Nephron progenitor cell (in vitro differentiated cells): ENCODE measurements around the gene NTM.
A peak's percentile ranks its signal among the peaks of the same experiment; 100 is the strongest.

Source experiments
- DNase-seq: peaks from one replicate; pipeline ENCODE4 v3.0.0; 2021
- H3K27ac Mint-ChIP-seq: 2 replicates; pipeline ENCODE4 v1.8.0; 2021; ENCODE audit warnings: mild to moderate bottlenecking, moderate library complexity, mixed read lengths
- H3K27me3 Mint-ChIP-seq: 2 replicates; pipeline ENCODE4 v1.8.0; 2021; ENCODE audit warnings: mild to moderate bottlenecking, low read depth, mixed read lengths; ENCODE audit not compliant: poor library complexity
- H3K36me3 Mint-ChIP-seq: 2 replicates; pipeline ENCODE4 v1.8.0; 2021; ENCODE audit warnings: low read depth, mixed read lengths
- H3K4me1 Mint-ChIP-seq: 2 replicates; pipeline ENCODE4 v1.8.0; 2021; ENCODE audit warnings: mixed read lengths
- H3K4me3 Mint-ChIP-seq: 2 replicates; pipeline ENCODE4 v1.8.0; 2021; ENCODE audit warnings: mild to moderate bottlenecking, moderate library complexity, mixed read lengths
- H3K9me3 Mint-ChIP-seq: 2 replicates; pipeline ENCODE4 v1.8.0; 2021; ENCODE audit warnings: mild to moderate bottlenecking, moderate library complexity, mixed read lengths
- CTCF ChIP-seq: fragments of 200-600 bp; sonication (generic); IDR thresholded peaks from 2 replicates; pipeline ENCODE4 v1.5.0; 2021; ENCODE audit warnings: antibody characterized with exemption

Gene NTM

DNA sequence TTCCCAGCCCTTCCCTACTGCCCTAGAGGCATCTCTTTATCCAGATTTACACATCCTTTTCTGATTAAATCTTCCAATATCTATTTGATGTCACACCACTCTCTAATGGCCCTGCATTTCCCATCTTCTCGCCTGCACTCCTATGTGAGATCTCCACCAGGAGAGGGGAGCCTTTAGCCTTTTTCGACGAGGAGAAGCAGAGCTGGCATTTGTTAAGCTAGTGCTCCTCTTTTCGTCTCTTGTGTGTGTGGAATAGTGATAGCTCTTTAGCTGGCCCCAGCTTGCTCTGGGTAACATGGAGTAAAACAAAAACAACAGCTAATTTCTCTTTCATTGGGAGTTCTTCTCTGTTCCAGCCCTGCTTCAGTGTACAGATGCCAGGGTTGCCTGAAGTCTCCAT lies 536.5 kb downstream of the NTM start:
- H3K27me3 Mint-ChIP-seq = peaks cover 70% of the 10 kb centered on the region
- H3K36me3 Mint-ChIP-seq = no peaks in the 10 kb centered on the region
- peaks cover 11% of the 10 kb centered on the region for H3K4me1 Mint-ChIP-seq
- H3K9me3 Mint-ChIP-seq = no peaks in the 10 kb centered on the region
- no peak for DNase-seq
- TF ChIP-seq CTCF = no peak
- H3K4me3 Mint-ChIP-seq = no peak overlapping the region
- H3K27ac Mint-ChIP-seq = no peak overlapping the region

DNA sequence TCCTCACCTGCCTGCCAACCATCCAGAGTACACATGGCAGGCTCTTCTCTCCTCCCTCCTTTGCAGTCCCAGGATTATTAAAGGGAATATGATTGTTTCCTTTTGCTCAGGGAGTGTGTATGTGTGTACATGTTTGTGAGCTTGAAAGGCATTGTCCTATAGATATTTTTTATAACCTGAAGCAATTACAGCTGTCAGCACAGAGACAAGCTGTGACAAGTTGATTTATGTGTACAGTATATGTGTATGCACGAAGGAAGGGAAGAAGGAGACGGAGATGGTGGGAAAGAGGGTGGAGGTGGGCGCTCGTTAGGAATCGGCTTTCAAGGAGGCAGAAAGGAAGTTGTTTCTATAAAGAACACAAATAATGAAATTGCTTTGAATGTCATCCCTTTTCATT lies 537.0 kb downstream of the NTM start:
- Mint-ChIP-seq H3K27ac (no peak overlapping the region), H3K4me1 (peaks cover 16% of the 10 kb centered on the region), H3K36me3 (no peaks in the 10 kb centered on the region), H3K27me3 (peaks cover 74% of the 10 kb centered on the region), H3K9me3 (no peaks in the 10 kb centered on the region), H3K4me3 (no peak overlapping the region)
- no peak for TF ChIP-seq CTCF
- DNase-seq = no peak

- no peak for TF ChIP-seq CTCF
- H3K4me3 Mint-ChIP-seq = no peak overlapping the region
- peaks cover 84% of the 10 kb centered on the region for H3K27me3 Mint-ChIP-seq
- H3K27ac Mint-ChIP-seq = no peak overlapping the region
- H3K4me1 Mint-ChIP-seq = peaks cover 21% of the 10 kb centered on the region
- no peak for DNase-seq
- H3K36me3 Mint-ChIP-seq = no peaks in the 10 kb centered on the region
- H3K9me3 Mint-ChIP-seq = no peaks in the 10 kb centered on the region
These were observed 537.9 kb downstream of the NTM start for GRCh38 chr11:131908316-131908715.

GRCh38 chr11:131909426-131910177 lies 539.2 kb downstream of the NTM start:
- Mint-ChIP-seq H3K27ac (no peak overlapping the region), H3K4me1 (peaks cover 18% of the 10 kb centered on the region), H3K27me3 (peaks cover 90% of the 10 kb centered on the region), H3K36me3 (no peaks in the 10 kb centered on the region), H3K9me3 (no peaks in the 10 kb centered on the region), H3K4me3 (peak overlapping the region; percentile 77)
- DNase-seq = no peak
- no peak for TF ChIP-seq CTCF

GRCh38 chr11:131910178-131910522 lies 539.7 kb downstream of the NTM start:
- Mint-ChIP-seq H3K9me3 (no peaks in the 10 kb centered on the region), H3K27ac (no peak overlapping the region), H3K4me3 (peak overlapping the region; percentile 77), H3K27me3 (peaks cover 91% of the 10 kb centered on the region), H3K36me3 (no peaks in the 10 kb centered on the region), H3K4me1 (peaks cover 18% of the 10 kb centered on the region)
- TF ChIP-seq CTCF = no peak
- DNase-seq = no peak
